HG02840 (cell line): ENCODE measurements around the gene MYBPHL.

Experiments
- ATAC-seq: cut with Tn5 transposase; IDR thresholded peaks from one replicate; pipeline ENCODE4 v1.9.1; 2021; ENCODE audit warnings: mild to moderate bottlenecking, moderate library complexity, moderate number of reproducible peaks; ENCODE audit not compliant: unreplicated experiment, low FRiP score

MYBPHL gene

GRCh38 chr1:109306832-109307273 lies at the start of gene MYBPHL:
TSS of gene MYBPHL (minus strand) at chr1:109307011. CDS start at chr1:109306991, 20 bp downstream.
- no peak for ATAC-seq

- ATAC-seq = no peak
Observed at GRCh38 chr1:109356505-109356904, 49.7 kb upstream of the MYBPHL start.

- no peak for ATAC-seq
Observed at GRCh38 chr1:109354929-109355328, 48.1 kb upstream of the MYBPHL start.

GRCh38 chr1:109351457-109351856 lies 44.6 kb upstream of the MYBPHL start:
- ATAC-seq = no peak

- ATAC-seq = no peak
Observed at GRCh38 chr1:109350655-109351054, 43.8 kb upstream of the MYBPHL start.

GRCh38 chr1:109350182-109350581 lies 43.4 kb upstream of the MYBPHL start:
- no peak for ATAC-seq

GRCh38 chr1:109347511-109347910 lies 40.7 kb upstream of the MYBPHL start:
- no peak for ATAC-seq

- ATAC-seq = no peak
Observed at GRCh38 chr1:109341944-109342930, 35.4 kb upstream of the MYBPHL start.

GRCh38 chr1:109338608-109339007 lies 31.8 kb upstream of the MYBPHL start:
- ATAC-seq = no peak

- ATAC-seq = no peak
Observed at GRCh38 chr1:109338091-109338490, 31.3 kb upstream of the MYBPHL start.

- ATAC-seq = no peak
Observed at GRCh38 chr1:109335091-109335490, 28.3 kb upstream of the MYBPHL start.

- ATAC-seq = no peak
Observed at GRCh38 chr1:109331113-109331512, 24.3 kb upstream of the MYBPHL start.

GRCh38 chr1:109327285-109327684 lies 20.5 kb upstream of the MYBPHL start:
- ATAC-seq = no peak

GRCh38 chr1:109322974-109323373 lies 16.2 kb upstream of the MYBPHL start:
- no peak for ATAC-seq

GRCh38 chr1:109319114-109319513 lies 12.3 kb upstream of the MYBPHL start:
- ATAC-seq = no peak

GRCh38 chr1:109316506-109316905 lies 9.7 kb upstream of the MYBPHL start:
- ATAC-seq = no peak

GRCh38 chr1:109315288-109315687 lies 8.5 kb upstream of the MYBPHL start:
- no peak for ATAC-seq

- no peak for ATAC-seq
Observed at GRCh38 chr1:109314795-109315194, 8.0 kb upstream of the MYBPHL start.

- no peak for ATAC-seq
Observed at GRCh38 chr1:109312978-109313775, 6.4 kb upstream of the MYBPHL start.

GRCh38 chr1:109312246-109312645 lies 5.4 kb upstream of the MYBPHL start:
- no peak for ATAC-seq

- no peak for ATAC-seq
Observed at GRCh38 chr1:109309347-109309746, 2.5 kb upstream of the MYBPHL start.
